KMS-11 (cell line): Measurements from ENCODE around the gene NKAIN4.

Experiments
- H2AFZ ChIP-seq: fragments of 200-600 bp; sonication (generic); 2 replicates; pipeline ENCODE4 v1.6.1; 2016; ENCODE audit warnings: antibody characterized with exemption, mixed run types, low read depth
- H3K27ac ChIP-seq: fragments of 200-600 bp; sonication (generic); 2 replicates; pipeline ENCODE4 v1.6.1; 2016; ENCODE audit warnings: mild to moderate bottlenecking, mixed run types
- H3K27me3 ChIP-seq: fragments of 200-600 bp; sonication (generic); 2 replicates; pipeline ENCODE4 v1.6.1; 2017; ENCODE audit warnings: mild to moderate bottlenecking, low read depth, mixed run types, moderate library complexity; ENCODE audit not compliant: insufficient read depth
- H3K36me3 ChIP-seq: fragments of 200-600 bp; sonication (generic); 2 replicates; pipeline ENCODE4 v1.6.1; 2017; ENCODE audit warnings: mild to moderate bottlenecking, mixed run types; ENCODE audit not compliant: insufficient read depth
- H3K4me1 ChIP-seq: fragments of 200-600 bp; sonication (generic); 2 replicates; pipeline ENCODE4 v1.6.1; 2016; ENCODE audit warnings: mild to moderate bottlenecking, low read depth, mixed run types; ENCODE audit not compliant: poor library complexity, severe bottlenecking
- H3K4me2 ChIP-seq: fragments of 200-600 bp; sonication (generic); 2 replicates; pipeline ENCODE4 v1.7.0; 2016; ENCODE audit warnings: mild to moderate bottlenecking, mixed run types
- H3K4me3 ChIP-seq: fragments of 200-600 bp; sonication (generic); IDR thresholded peaks from 2 replicates; pipeline ENCODE4 v1.6.1; 2017; ENCODE audit warnings: low read depth, low read length, mixed read lengths; ENCODE audit not compliant: insufficient read depth
- H3K79me2 ChIP-seq: fragments of 200-600 bp; sonication (generic); 2 replicates; pipeline ENCODE4 v1.6.1; 2016; ENCODE audit warnings: low read depth, mixed run types; ENCODE audit not compliant: insufficient read depth
- H3K9ac ChIP-seq: fragments of 200-600 bp; sonication (generic); 2 replicates; pipeline ENCODE4 v1.6.1; 2016; ENCODE audit warnings: mild to moderate bottlenecking, mixed run types
- H4K20me1 ChIP-seq: fragments of 200-600 bp; sonication (generic); 2 replicates; pipeline ENCODE4 v1.6.1; 2016; ENCODE audit warnings: mild to moderate bottlenecking, mixed run types; ENCODE audit not compliant: insufficient read depth
- TF ChIP-seq, protein P1 (sequence below): fragments of 200-600 bp; sonication (generic); conservative IDR thresholded peaks from 2 replicates; pipeline ENCODE4 v1.6.1; 2017; ENCODE audit warnings: low read depth, mild to moderate bottlenecking, antibody characterized with exemption, low read length, moderate library complexity, mixed read lengths

The NKAIN4 gene

GRCh38 chr20:63287697-63288580 is 33.7 kb upstream of the NKAIN4 start:
- H3K36me3 ChIP-seq: no peaks in the 10 kb centered on the region
- TF ChIP-seq, protein P1, sequence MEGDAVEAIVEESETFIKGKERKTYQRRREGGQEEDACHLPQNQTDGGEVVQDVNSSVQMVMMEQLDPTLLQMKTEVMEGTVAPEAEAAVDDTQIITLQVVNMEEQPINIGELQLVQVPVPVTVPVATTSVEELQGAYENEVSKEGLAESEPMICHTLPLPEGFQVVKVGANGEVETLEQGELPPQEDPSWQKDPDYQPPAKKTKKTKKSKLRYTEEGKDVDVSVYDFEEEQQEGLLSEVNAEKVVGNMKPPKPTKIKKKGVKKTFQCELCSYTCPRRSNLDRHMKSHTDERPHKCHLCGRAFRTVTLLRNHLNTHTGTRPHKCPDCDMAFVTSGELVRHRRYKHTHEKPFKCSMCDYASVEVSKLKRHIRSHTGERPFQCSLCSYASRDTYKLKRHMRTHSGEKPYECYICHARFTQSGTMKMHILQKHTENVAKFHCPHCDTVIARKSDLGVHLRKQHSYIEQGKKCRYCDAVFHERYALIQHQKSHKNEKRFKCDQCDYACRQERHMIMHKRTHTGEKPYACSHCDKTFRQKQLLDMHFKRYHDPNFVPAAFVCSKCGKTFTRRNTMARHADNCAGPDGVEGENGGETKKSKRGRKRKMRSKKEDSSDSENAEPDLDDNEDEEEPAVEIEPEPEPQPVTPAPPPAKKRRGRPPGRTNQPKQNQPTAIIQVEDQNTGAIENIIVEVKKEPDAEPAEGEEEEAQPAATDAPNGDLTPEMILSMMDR: no peak

DNA sequence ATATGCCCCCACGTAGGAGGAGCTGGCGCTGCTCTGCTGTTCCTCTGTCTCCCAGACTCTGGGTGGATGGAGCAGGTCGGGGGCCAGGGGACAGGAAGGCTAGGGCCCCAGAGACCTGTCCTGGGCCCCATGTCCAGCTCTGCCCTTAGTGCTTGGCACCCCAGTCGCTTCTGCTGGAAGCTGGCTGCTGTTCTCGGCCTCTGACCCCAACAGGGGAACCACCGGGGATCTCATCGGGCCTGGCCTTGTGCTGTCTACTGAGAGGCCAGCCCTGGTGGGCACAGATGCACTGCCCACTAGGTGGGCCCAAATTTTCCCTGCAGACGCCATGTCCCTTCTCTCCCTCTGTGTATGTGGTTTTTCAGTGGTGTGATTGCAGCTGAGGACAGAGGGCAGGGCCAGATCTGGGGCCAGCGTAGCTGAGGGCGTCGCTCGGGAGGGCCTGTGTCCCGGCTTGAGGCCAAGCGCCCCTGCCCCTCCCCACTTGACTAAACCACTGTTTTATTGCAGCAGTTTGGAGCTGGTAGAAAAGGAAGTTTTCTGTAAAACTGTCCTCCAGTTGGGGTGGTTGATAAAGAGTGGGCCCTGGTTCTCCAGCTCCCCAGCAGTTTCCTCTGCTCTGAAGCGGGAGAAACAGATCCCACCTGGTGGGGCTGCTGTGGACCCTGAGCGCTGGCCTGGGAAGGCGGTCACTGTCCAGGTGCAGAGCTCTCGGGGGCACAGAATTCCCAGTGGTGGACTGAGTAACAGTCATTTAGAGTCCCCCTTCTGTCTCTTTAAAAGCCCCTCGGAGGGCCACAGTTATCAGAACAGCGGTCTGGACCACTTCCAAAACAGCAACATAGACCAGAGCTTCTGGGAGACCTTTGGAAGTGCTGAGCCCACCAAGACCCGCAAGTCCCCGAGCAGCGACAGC is 32.8 kb upstream of the NKAIN4 start:
- Histone ChIP-seq H3K36me3 (no peaks in the 10 kb centered on the region), H3K27ac (no peak overlapping the region), H3K79me2 (no peaks in the 10 kb centered on the region), H3K4me1 (peaks cover 3% of the 10 kb centered on the region), H3K9ac (no peak overlapping the region), H4K20me1 (no peaks in the 10 kb centered on the region), H3K4me3 (no peak overlapping the region), H3K27me3 (peaks cover 10% of the 10 kb centered on the region; the same call in 1 of the 2 replicates), H3K4me2 (no peak overlapping the region), H2AFZ (no peak overlapping the region)
- TF ChIP-seq, protein P1: no peak

More at GRCh38 chr20:63287697-63288580, 33.7 kb upstream of the NKAIN4 start:
- H4K20me1 ChIP-seq: no peaks in the 10 kb centered on the region
- no peak overlapping the region for H2AFZ ChIP-seq
- H3K27ac ChIP-seq: no peak overlapping the region
- no peaks in the 10 kb centered on the region for H3K79me2 ChIP-seq
- H3K4me1 ChIP-seq: peaks cover 3% of the 10 kb centered on the region
- no peak overlapping the region for H3K4me2 ChIP-seq
- no peak overlapping the region for H3K4me3 ChIP-seq
- peaks cover 19% of the 10 kb centered on the region; the same call in 1 of the 2 replicates for H3K27me3 ChIP-seq
- H3K9ac ChIP-seq: no peak overlapping the region

- TF ChIP-seq, protein P1: no peak
- Histone ChIP-seq H3K4me1 (peaks cover 1% of the 10 kb centered on the region), H3K27me3 (peaks cover under 1% of the 10 kb centered on the region; the same call in 1 of the 2 replicates), H3K4me2 (no peak overlapping the region), H3K27ac (no peak overlapping the region), H4K20me1 (no peaks in the 10 kb centered on the region), H3K36me3 (no peaks in the 10 kb centered on the region), H3K9ac (no peak overlapping the region), H2AFZ (no peak overlapping the region), H3K79me2 (no peaks in the 10 kb centered on the region), H3K4me3 (no peak overlapping the region)
Measured at GRCh38 chr20:63285636-63286615, 31.7 kb upstream of the NKAIN4 start.
